Measurements from ENCODE around the gene AMHR2.

- no peak for TF ChIP-seq CTCF (IDR thresholded peaks at IDR 0.05; ENCODE audit: insufficient read depth, low read depth, low read length)
- TF ChIP-seq EZH2 (IDR thresholded peaks at IDR 0.05; ENCODE audit: insufficient read depth, low read length) = no peak
These were observed 5.4 kb upstream of the AMHR2 start for GRCh38 chr12:53418221-53418620.
